Psoas muscle (tissue), 8 donors: ENCODE data around the gene GAB2. TPM values are rescaled to one million over a fixed set of nuclear protein-coding genes. Genes with fewer than 3 reads are reported as not detected.
"Not testable (repeated sequence)": the region's sequence is repeated elsewhere in the genome, so short reads cannot be mapped to it uniquely, and the experiment has no call there.

Source experiments
- ATAC-seq, 4 donors: fragments of 200-7000 bp; cut with Tn5 transposase; one replicate each; pipeline ENCODE4 v1.9.1; 2020; ENCODE audit warnings: moderate library complexity in 3 of 4, mild to moderate bottlenecking in 2 of 4
- DNase-seq, 2 donors: peaks; one replicate each; pipeline ENCODE4 v3.0.0-alpha.2; 2020
- H3K27ac ChIP-seq: fragments of 200-600 bp; one replicate; pipeline ENCODE4 v1.8.0; 2022
- H3K27me3 ChIP-seq, 3 donors: fragments of 200-600 bp in 1 of 3; one replicate each; pipeline versions ENCODE4 v1.6.1 to v1.8.0; 2013 to 2022; ENCODE audit warnings: low read length in 2 of 3, mild to moderate bottlenecking in 2 of 3, moderate library complexity in 1 of 3; ENCODE audit not compliant: insufficient read depth in 3 of 3
- H3K36me3 ChIP-seq, 2 donors: fragments of 200-600 bp in 1 of 2; one replicate each; pipeline versions ENCODE4 v1.6.1 to v1.8.0; 2013 to 2022; ENCODE audit warnings: low read depth in 1 of 2, mild to moderate bottlenecking in 1 of 2, moderate library complexity in 1 of 2; ENCODE audit not compliant: insufficient read depth in 1 of 2
- H3K4me1 ChIP-seq: fragments of 200-600 bp; one replicate; pipeline ENCODE4 v1.8.0; 2022
- H3K4me3 ChIP-seq: fragments of 200-600 bp; one replicate; pipeline ENCODE4 v1.8.0; 2022; ENCODE audit warnings: mild to moderate bottlenecking
- H3K9me3 ChIP-seq: fragments of 200-600 bp; one replicate; pipeline ENCODE4 v1.8.0; 2022
- CTCF ChIP-seq: fragments of 200-600 bp; IDR thresholded peaks from one replicate; pipeline ENCODE4 v1.8.0; 2022; ENCODE audit warnings: antibody characterized with exemption
- WGBS, 3 donors: extraction: QIAGEN DNeasy Blood & Tissue Kit; methylation state at CpG; one replicate each; pipeline versions ENCODE4 v1.1.6 to v1.1.7; 2013; 5-methylcytosine and 5-hydroxymethylcytosine counted together
- intact Hi-C, 2 donors: fragments of 100-400 bp; cut with DNase I; formaldehyde crosslinking; loops; one replicate each; pipeline versions ENCODE4 v1.11.0 to v1.14.2; 2022
- polyA plus RNA-seq, 3 donors: library from polyadenylated mRNA; stranded (reverse); fragments of 200-250 nt; gene quantifications; one replicate each; pipeline ENCODE4 v1.2.3, GENCODE V29; 2013
- total RNA-seq, 4 donors: library from RNA; stranded (reverse); fragmentation: NEBNext Ultra II Directional in 2 of 4; extraction: Animal tissue kit (Norgen Biotek cat#: 25700) in 2 of 4; gene quantifications; one replicate each; pipeline versions ENCODE4 v1.2.1 to v1.2.4, GENCODE V29; 2021 to 2023
- donor health status: healthy with polysubstance abuse.
- donor health status: DM: no; HTN: no; CAD: no; lungs with moderate emphysema.
- donor health status: Bipolar disorder and iron deficiency.
- donor health status: healthy.
- donor health status: DM: yes; HTN: yes; CAD: no.
- donor health status: DM: no; HTN: no; CAD: no.
- donor health status: DM: no; HTN: no; CAD: no.
- donor health status: DM: yes; HTN: yes; CAD: no.

The GAB2 gene
- total and polyA plus RNA-seq, 7 donors, result 2.7 to 6.3 (median 4.7) TPM

- DNase-seq (no peak), ATAC-seq (no peak)
- intact Hi-C loops, result no loop called here
- Histone ChIP-seq H3K4me3 (no peak overlapping the region), H3K36me3 (no peaks in the 10 kb centered on the region), H3K9me3 (no peaks in the 10 kb centered on the region), H3K27ac (no peak overlapping the region), H3K4me1 (no peaks in the 10 kb centered on the region), H3K27me3 (no peaks in the 10 kb centered on the region)
- no peak for TF ChIP-seq CTCF
- 80 to 82% (median 81%) methylated on average over 7 of the region's 7 CpGs for WGBS, 3 donors
These were observed 140.2 kb downstream of the GAB2 start for GRCh38 chr11:78277314-78277994.

GRCh38 chr11:78276311-78276710 is 141.3 kb downstream of the GAB2 start:
- no peaks in the 10 kb centered on the region for H3K36me3 ChIP-seq
- DNase-seq (no peak), ATAC-seq (no peak)
- intact Hi-C loops, result no loop called here
- no peaks in the 10 kb centered on the region for H3K4me1 ChIP-seq
- H3K27me3 ChIP-seq, result no peaks in the 10 kb centered on the region
- H3K9me3 ChIP-seq, result no peaks in the 10 kb centered on the region
- WGBS, 3 donors, result 75 to 92% (median 82%) methylated on average over 3 of the region's 3 CpGs
- TF ChIP-seq CTCF, result no peak
- no peak overlapping the region for H3K4me3 ChIP-seq
- H3K27ac ChIP-seq, result no peak overlapping the region

- DNase-seq, result no peak
- H3K9me3 ChIP-seq, result no peaks in the 10 kb centered on the region
- H3K4me1 ChIP-seq, result no peaks in the 10 kb centered on the region
- ATAC-seq, result no peak
- H3K27me3 ChIP-seq, result no peaks in the 10 kb centered on the region
- no peak overlapping the region for H3K27ac ChIP-seq
- intact Hi-C loops, result no loop called here
- no peak overlapping the region for H3K4me3 ChIP-seq
- 57 to 75% (median 64%) methylated on average over 3 of the region's 3 CpGs for WGBS, 3 donors
- H3K36me3 ChIP-seq, result no peaks in the 10 kb centered on the region
- TF ChIP-seq CTCF, result no peak
These were observed 142.9 kb downstream of the GAB2 start for GRCh38 chr11:78274739-78275138.

- H3K27me3 ChIP-seq, H3K27ac ChIP-seq, H3K4me3 ChIP-seq, H3K9me3 ChIP-seq, ATAC-seq, intact Hi-C loops, H3K4me1 ChIP-seq, H3K36me3 ChIP-seq, DNase-seq: not testable (repeated sequence)
- 96 to 98% (median 97%) methylated on average over 6 of the region's 6 CpGs for WGBS, 3 donors
These were observed 144.9 kb downstream of the GAB2 start for GRCh38 chr11:78272625-78273269.

- WGBS, 3 donors, result 58 to 69% (median 63%) methylated on average over 2 of the region's 2 CpGs
These were observed 145.8 kb downstream of the GAB2 start for GRCh38 chr11:78271801-78272200.

More at GRCh38 chr11:78271801-78272200, 145.8 kb downstream of the GAB2 start:
- DNase-seq, ATAC-seq, H3K4me1 ChIP-seq, H3K4me3 ChIP-seq, H3K36me3 ChIP-seq, H3K27ac ChIP-seq, intact Hi-C loops, H3K9me3 ChIP-seq, H3K27me3 ChIP-seq: not testable (repeated sequence)
